Measurements from ENCODE around the gene CERT1.
A peak's percentile ranks its signal among the peaks of the same experiment; 100 is the strongest.
"Not testable (repeated sequence)": the region's sequence is repeated elsewhere in the genome, so short reads cannot be mapped to it uniquely, and the experiment has no call there.

Gene CERT1

GRCh38 chr5:75342836-75343235 lies 168.6 kb downstream of the CERT1 start:
- no peak for DNase-seq (ENCODE audit: low spot score)

GRCh38 chr5:75341934-75342333 lies 169.5 kb downstream of the CERT1 start:
- DNase-seq (ENCODE audit: low spot score): no peak

- DNase-seq (ENCODE audit: low spot score): no peak
Observed at GRCh38 chr5:75340714-75341478, 170.5 kb downstream of the CERT1 start.

- no peak for DNase-seq (ENCODE audit: low spot score)
Observed at GRCh38 chr5:75338408-75338807, 173.0 kb downstream of the CERT1 start.

- DNase-seq (ENCODE audit: low spot score): no peak
Observed at GRCh38 chr5:75337366-75338021, 173.9 kb downstream of the CERT1 start.

- peak; percentile 93 for DNase-seq (ENCODE audit: low spot score)
Observed at GRCh38 chr5:75336615-75337336, 174.7 kb downstream of the CERT1 start, which contains the start of gene HMGCR. TSS of gene HMGCR (plus strand) at chr5:75337220. CDS start at chr5:75342606, 5,386 bp downstream.

GRCh38 chr5:75335952-75336614 lies 175.3 kb downstream of the CERT1 start:
- DNase-seq (ENCODE audit: low spot score): peak; percentile 5

GRCh38 chr5:75335486-75335885 lies 175.9 kb downstream of the CERT1 start:
- no peak for DNase-seq (ENCODE audit: low spot score)

GRCh38 chr5:75334413-75334812 lies 177.0 kb downstream of the CERT1 start:
- DNase-seq (ENCODE audit: low spot score): not testable (repeated sequence)

GRCh38 chr5:75333759-75334158 lies 177.7 kb downstream of the CERT1 start:
- DNase-seq (ENCODE audit: low spot score): not testable (repeated sequence)

GRCh38 chr5:75331095-75332090 lies 180.0 kb downstream of the CERT1 start:
- DNase-seq (ENCODE audit: low spot score): no peak

- no peak for DNase-seq (ENCODE audit: low spot score)
Observed at GRCh38 chr5:75330404-75330803, 181.0 kb downstream of the CERT1 start.

Data from germinal center (tissue), 1 donor.